Cardiac septum (tissue), 1 donor: ENCODE results near the gene CCDC88C. TPM values are rescaled to one million over a fixed set of nuclear protein-coding genes. Genes with fewer than 3 reads are reported as not detected.

Source experiments
- DNase-seq: peaks from one replicate; pipeline ENCODE4 v3.0.0-alpha.2; 2020; ENCODE audit warnings: low spot score
- intact Hi-C: fragments of 100-400 bp; cut with DNase I; formaldehyde crosslinking; loops from one replicate; pipeline ENCODE4 v1.14.0; 2022
- total RNA-seq: library from RNA; stranded (reverse); fragmentation: NEBNext Ultra II Directional; extraction: Animal tissue kit (Norgen Biotek cat#: 25700); gene quantifications from one replicate; pipeline ENCODE4 v1.2.1, GENCODE V29; 2021
- donor health status: DM: no; HTN: no; CAD: no.

The CCDC88C gene
- total RNA-seq, 1 donor from 2014 or later: 2.6 TPM

DNA sequence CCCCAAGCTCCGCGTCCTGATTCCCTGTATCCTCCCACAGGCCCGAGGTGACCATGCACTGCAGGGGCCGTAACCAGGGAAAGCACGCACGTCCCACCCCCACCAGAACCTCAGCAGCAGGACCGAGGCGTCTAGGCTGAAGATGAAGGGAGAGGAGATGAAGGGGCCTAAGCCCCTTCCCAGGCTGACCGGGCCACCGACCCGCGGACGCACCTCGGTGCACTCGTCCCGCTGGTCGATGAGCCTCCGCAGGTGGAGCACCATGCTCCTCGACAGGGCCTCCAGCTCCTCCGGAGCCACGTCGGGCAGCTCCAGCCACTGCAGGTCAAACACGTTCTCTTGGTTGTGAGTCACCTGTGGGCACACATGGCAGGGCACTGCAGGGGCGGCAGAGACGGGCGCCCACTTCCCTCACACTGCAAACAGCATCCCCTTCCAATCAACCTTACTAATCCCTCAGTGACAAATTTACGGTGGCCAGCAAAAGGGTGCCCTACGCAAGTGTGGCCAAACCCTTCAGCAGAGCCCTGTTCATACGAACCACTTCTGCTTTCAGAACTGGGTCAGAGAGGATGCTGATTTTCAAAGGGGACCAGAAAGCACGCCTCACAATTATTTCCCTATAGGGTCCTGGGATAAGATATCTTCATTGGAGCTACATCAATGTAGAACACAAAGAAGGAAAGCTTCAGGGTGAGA lies 77.8 kb downstream of the CCDC88C start:
- intact Hi-C loops: no loop called here
- no peak for DNase-seq

DNA sequence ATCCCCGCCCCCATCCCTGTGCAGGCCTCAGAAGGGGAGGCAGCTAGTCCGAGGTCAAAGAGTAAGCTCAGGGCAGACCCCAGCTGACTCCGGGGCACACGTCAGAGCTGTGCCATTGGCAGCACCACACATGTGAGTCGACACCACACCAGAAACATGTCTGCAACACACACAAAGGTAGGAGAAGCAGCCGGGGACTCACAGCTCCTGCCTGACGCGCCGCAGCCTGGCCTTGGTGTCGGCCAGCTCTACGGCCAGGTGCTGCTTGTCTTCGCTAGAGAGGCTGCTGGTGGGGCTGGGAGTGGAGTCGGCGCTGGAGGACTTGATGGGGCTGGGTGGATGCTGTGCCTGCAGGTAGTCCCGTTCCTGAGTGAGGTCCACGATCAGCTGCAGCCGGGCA lies 78.5 kb downstream of the CCDC88C start:
- DNase-seq: no peak
- intact Hi-C loops: no loop called here

DNA sequence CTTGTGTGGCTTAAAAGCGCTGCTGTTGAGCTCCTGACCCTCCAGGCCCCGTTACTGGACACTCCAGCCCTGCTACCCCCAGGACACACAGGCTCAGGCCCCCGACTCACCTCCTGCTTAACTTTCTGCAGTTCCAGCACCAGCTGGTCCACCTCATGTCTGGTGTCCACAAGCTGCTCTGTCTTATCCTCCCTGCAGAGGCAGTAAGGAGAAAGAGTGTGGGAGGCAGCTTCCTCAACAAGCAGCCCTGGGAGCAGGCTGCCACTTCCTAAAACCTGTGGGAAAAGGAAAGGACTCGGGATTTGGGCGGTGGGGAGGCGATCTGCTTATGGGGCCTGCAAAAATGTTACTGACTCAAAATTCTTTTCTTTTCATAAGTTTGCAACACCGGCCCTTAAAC lies 79.2 kb downstream of the CCDC88C start:
- intact Hi-C loops: no loop called here
- no peak for DNase-seq

- DNase-seq: no peak
- intact Hi-C loops: no loop called here
Observed at GRCh38 chr14:91337699-91338335, 79.8 kb downstream of the CCDC88C start.

GRCh38 chr14:91336093-91336450 lies 81.5 kb downstream of the CCDC88C start:
- DNase-seq: no peak
- intact Hi-C loops: no loop called here

DNA sequence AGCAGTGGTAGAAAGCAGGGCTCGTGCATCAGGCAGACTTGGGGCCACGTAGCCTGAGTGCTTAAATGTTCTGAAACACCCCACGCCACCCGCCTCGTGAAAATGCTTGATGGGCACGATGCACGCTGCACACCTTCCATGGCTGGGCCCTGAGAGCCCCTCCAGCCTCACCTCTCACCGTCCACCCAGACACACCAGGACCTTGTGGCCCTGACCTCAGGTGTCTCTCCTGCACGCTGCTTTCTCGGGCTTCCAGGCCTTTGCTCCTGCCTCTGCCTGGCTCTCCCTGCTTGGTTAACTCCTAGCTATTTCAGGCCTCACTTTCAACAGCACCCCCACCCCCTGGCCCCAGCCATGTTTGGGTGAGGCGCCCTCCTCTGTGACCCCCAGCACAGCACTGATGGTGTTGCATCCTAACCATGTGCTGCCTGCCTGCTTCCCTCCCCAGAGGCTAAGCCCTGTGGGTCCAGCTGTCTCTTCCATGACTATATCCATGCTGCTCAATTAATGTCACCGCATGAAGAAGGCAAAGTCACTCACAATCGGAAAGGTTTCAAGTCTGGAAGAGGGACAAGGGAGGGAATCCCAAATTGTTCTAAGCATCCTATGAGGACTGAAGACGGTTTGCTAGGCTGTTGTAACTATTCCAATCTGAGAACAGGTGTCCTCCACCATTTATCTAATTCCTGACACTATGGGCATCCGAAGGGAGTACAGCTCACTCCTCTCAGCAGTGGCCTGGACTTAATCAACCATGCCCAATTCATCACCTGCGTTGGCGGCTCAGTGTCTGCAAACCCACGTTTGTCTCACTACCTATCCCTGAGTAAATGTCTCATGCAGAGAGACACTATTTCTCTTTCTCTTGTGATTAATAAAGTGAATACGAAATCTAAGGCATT lies 82.2 kb downstream of the CCDC88C start:
- DNase-seq: no peak
- intact Hi-C loops: no loop called here

DNA sequence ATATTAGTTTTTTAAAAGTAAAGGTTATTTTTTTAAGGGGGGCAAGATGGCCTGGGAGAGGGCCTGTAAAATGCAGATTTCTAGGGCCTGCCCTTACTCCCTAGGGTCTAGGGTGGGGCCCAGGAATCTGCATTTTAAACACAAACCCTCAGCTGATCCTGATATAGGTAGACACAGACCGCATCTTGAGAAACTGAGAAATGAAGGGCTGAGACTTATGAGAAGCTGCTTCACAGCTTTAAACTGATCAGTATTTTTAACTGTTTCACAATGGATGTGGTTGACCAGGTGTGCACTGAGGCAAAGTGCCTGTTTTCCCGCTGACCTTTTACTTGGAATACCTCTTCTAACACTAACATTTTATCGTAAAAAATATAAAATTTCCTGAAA lies 84.0 kb downstream of the CCDC88C start:
- intact Hi-C loops: no loop called here
- DNase-seq: no peak

GRCh38 chr14:91332986-91333649 lies 84.5 kb downstream of the CCDC88C start:
- intact Hi-C loops: no loop called here
- no peak for DNase-seq

DNA sequence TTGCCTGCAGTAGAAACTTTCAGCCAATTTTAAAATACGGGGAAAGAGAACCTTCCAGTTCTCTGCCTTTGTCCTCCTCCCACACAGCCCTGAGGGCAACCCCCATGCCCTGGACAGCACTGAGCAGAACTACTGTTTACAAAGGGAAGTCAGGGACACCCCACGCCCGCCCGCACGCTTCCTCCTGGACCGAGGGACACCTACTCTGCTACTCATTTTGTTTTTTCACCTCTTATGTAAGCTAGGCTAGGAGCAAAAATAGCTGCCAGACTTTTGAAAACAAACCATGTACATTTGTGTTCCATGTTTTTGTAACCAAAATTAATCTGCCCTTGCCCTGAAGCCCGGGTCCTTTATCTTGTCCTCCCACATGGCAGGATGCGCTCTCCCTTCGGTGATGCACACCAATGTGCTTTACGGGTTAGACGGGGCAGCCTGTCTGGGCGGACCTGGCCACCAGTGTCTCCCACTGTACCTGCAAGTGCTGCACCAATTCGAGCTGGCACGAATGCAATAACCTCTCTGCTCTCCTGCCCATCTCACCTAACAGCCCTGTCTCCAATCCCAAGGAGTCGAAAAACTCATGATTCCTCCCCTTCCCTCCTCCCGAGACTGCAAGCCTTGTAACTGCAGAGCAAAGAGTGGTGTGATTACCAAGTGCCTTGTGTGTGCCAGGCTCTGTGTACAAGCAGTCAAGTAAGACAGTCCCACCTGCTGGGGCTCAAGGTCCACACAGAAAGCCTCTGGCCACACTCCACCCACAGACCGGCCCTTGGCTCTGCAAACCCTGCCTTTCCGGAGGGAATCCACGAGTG lies 85.2 kb downstream of the CCDC88C start:
- intact Hi-C loops: no loop called here
- no peak for DNase-seq

- intact Hi-C loops: no loop called here
- no peak for DNase-seq
Observed at GRCh38 chr14:91331721-91332120, 85.9 kb downstream of the CCDC88C start.

- intact Hi-C loops: no loop called here
- DNase-seq: no peak
Observed at GRCh38 chr14:91330856-91331255, 86.8 kb downstream of the CCDC88C start.

GRCh38 chr14:91330096-91330696 lies 87.4 kb downstream of the CCDC88C start:
- intact Hi-C loops: no loop called here

GRCh38 chr14:91329486-91330014 lies 88.1 kb downstream of the CCDC88C start:
- intact Hi-C loops: loop anchor here (5.0 kb wide), 1 partner anchor 43 kb away; no protein-coding TSS in a partner anchor
- DNase-seq: no peak

More at GRCh38 chr14:91330096-91330696, 87.4 kb downstream of the CCDC88C start:
- DNase-seq: no peak

DNA sequence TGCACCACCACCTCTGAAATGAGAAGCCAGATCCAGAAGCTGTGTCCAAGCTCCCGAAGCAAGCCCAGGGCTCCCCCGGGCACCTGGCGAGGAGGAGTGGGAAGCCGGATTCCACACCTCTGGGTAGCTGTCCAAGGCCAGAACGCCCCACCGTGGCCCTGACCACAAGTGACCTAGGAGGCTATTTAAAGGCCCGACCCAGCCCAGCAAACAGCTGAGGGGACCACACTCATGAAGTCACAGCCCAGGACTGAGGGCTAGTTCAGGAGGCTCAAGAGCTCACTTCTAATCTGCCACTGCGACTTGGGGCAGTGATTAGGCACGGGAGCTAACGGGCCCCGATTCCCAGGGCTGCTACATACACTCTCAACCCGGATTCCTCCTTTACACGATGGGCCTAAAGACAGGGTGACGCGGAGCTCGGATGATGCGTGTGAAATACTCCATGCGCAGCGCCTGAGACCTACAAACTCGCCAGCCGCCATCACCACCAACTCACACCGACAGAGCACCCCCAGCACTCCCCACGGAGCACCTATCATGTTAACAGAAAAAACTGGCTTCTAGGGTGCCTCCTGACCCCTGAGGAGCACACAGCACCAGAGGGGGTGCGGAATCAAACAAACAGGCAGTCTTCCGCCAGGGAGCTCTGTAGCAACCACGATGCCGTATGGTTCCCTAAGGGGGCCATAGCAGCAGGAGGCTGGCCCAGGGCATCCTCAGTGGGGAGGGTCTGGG lies 89.1 kb downstream of the CCDC88C start:
- intact Hi-C loops: loop anchor here (5.0 kb wide), 1 partner anchor 44 kb away; no protein-coding TSS in a partner anchor
- DNase-seq: no peak

DNA sequence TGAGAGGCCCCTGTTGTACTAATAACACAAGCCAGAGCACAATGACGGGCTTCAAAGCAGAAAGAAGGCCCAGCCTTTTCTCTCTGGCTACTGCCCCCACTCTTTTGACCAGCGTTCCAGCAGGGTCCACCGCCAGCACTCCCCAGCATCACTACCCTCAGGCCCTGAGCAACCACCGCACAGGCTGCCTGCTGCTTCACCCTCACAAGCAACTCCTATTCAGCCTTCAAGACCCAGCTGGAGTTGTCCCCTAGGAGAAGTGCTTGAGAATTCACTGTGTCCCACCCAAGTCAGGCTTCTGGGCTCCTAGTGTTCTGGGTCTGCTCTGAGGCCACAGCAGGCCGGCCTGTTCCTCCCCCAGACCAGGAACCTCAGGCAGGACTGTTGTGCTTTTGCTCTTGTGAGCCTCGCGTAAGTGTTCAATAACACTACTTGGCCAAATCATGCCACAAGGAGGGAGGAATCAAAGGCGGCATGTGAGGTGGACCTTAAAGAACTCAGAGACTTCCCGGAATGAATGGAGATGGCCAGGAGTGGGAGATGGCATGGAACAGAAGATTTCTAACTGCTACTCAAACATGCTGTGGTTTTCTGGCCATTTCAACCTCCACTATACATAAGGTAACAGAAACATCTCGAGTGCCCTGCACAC lies 89.8 kb downstream of the CCDC88C start:
- intact Hi-C loops: loop anchor here (5.0 kb wide), 1 partner anchor 45 kb away; no protein-coding TSS in a partner anchor
- DNase-seq: no peak

DNA sequence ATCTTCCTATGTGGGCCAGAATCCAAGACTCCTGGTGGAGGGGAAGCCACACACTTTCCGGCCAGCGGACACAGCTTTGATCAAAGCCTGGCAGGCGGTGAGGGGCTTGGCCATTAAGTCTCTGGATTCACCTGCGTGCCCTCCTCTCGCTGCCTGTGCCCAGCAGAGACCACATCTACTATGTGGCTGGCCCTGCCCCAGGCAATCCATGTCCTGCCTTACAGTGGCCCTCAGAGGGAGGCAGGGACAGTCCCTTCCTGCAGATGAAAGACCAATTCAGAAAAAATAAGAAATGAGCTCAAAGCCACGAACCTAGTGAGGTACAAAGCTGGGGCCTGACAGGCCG lies 90.4 kb downstream of the CCDC88C start:
- intact Hi-C loops: loop anchor here (5.0 kb wide), 1 partner anchor 45 kb away; no protein-coding TSS in a partner anchor
- no peak for DNase-seq
